ENCODE results near the gene MYH10.

DNA sequence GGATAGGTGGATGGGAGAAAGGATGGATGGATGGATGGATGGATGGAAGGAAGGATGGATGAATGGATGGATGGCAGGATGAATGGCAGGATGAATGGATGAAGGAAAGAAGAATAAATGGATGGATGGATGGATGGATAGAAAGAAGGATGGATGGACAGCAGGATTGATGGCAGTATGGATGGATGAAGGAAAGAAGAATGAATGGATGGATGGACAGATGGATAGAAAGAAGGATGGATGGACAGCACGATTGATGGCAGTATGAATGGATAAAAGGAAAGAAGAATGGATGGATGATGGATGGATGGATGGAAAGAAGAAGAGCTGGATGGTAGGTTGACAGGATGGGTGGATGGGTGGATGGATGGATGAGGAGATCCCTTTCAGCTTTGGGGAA lies 9.2 kb upstream of the MYH10 start:
- TF ChIP-seq ZBTB7A (tag by site-specific recombination; IDR thresholded peaks at IDR 0.05; ENCODE audit: low read depth) = no peak
- TF ChIP-seq ZNF561 (tag by site-specific recombination; IDR thresholded peaks at IDR 0.05; ENCODE audit: borderline replicate concordance) = no peak
- no peak for TF ChIP-seq ZNF175 (tag by site-specific recombination; IDR thresholded peaks at IDR 0.05)
